Neuron (in vitro differentiated cells): ENCODE results near the gene HENMT1.

ENCODE experiments used
- H2AFZ ChIP-seq: one replicate; pipeline ENCODE4 v1.6.1; 2013; ENCODE audit warnings: low read depth, mild to moderate bottlenecking, inconsistent platforms, low read length, moderate library complexity
- H3K27me3 ChIP-seq: one replicate; pipeline ENCODE4 v1.6.1; 2013; ENCODE audit warnings: low read length; ENCODE audit not compliant: insufficient read depth
- H3K36me3 ChIP-seq: one replicate; pipeline ENCODE4 v1.6.1; 2013; ENCODE audit warnings: low read length; ENCODE audit not compliant: insufficient read depth
- H3K4me1 ChIP-seq: one replicate; pipeline ENCODE4 v1.6.1; 2013; ENCODE audit warnings: low read length; ENCODE audit not compliant: insufficient read depth
- H3K4me3 ChIP-seq: 2 replicates; pipeline ENCODE4 v1.5.1; 2013; ENCODE audit warnings: mild to moderate bottlenecking, low read length, moderate library complexity
- H3K9me3 ChIP-seq: one replicate; pipeline ENCODE4 v1.6.1; 2013; ENCODE audit warnings: low read length

HENMT1 gene

DNA sequence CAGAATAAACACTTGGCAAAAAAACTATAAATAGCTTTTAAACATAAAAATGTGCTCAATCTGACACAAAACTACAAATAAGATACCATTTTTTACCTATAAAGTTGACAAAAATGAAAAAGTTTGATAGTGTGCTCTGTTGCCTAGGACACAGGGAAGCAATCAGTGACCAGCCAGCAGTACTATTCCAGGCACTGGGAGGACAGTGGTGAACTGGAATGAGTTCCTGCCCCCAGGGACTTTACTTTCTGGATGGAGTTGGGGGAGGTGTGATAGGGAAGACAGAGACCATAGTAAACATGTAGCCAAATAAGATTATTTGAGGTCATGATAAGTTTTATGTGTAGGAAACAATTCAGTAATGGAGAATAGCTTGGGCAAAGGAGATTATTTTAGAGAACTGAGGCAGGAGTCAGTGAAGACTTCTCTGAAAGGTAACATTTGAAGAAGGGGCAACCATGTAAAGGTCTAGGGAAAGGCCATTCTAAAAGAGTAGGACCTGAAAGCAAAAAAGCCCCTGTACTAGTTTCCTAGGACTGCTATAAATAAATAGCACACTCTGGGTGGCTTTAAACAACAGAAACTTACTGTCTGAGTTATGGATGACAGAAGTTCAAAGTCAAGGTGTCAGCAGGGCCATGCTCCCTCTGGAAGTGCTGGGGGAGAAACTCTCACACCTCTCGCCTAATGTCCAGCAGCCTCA, 59.0 kb downstream of the HENMT1 start:
- H3K27me3 ChIP-seq = no peaks in the 10 kb centered on the region
- H2AFZ ChIP-seq = no peak overlapping the region
- no peaks in the 10 kb centered on the region for H3K9me3 ChIP-seq
- peaks cover 6% of the 10 kb centered on the region for H3K36me3 ChIP-seq
- H3K4me3 ChIP-seq = no peak overlapping the region
- H3K4me1 ChIP-seq = no peaks in the 10 kb centered on the region

DNA sequence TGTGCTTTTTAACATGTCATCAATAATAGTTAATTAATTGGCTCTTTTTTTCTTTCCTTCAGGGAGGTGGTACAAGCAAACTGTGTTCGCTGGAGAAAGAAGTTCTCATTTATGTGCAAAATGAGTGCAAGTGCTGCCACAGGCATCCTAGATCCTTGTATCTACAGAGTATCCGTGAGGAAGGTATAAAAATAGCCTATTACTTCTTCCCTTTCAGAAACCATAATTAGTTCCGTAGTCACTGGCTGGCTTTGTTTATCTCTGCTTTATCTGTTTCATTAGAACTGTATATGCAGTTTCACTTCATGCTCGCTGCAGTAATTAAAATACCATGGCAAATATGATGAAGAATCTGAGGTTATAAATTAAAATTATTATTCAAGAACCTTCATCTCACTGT, 60.4 kb downstream of the HENMT1 start:
- Histone ChIP-seq H3K9me3 (no peaks in the 10 kb centered on the region), H3K36me3 (peaks cover 6% of the 10 kb centered on the region), H3K4me3 (no peak overlapping the region), H3K27me3 (no peaks in the 10 kb centered on the region), H3K4me1 (no peaks in the 10 kb centered on the region), H2AFZ (no peak overlapping the region)

DNA sequence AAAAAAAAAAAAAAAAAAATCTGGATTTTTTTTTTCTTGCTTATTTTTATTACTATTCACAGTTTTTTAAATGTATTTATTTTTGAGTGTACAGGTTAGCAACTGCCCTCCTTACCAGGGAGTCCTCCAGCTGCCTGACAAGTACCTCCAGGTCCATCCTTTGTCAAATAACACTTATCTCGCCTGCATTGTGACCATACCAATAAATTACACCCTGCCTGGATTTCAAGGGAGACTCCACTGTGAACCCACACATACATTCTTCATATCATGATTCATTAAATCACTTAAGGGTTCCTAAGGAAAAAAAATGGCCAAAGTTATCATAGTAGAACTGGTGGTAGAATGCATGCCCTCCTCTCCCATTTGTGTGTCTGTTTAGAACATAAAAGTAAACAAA, 62.6 kb downstream of the HENMT1 start:
- Histone ChIP-seq H3K4me3 (no peak overlapping the region), H3K27me3 (no peaks in the 10 kb centered on the region), H2AFZ (no peak overlapping the region), H3K9me3 (no peaks in the 10 kb centered on the region), H3K4me1 (no peaks in the 10 kb centered on the region), H3K36me3 (peaks cover 3% of the 10 kb centered on the region)
